A673 (cell line): ENCODE data around the gene NRM. TPM values are rescaled to one million over a fixed set of nuclear protein-coding genes. Genes with fewer than 3 reads are reported as not detected.
"Not testable (repeated sequence)": the region's sequence is repeated elsewhere in the genome, so short reads cannot be mapped to it uniquely, and the experiment has no call there.

Experiments used
- BruUV-seq: library from RNA; stranded (reverse); fragments of 400-500 nt; replicated peaks from 2 replicates; lab custom pipeline; 2021; lab: Mats Ljungman, UMichigan
- CTCF ChIA-PET: fragments of 300-600 bp; sonication (Branson Sonifier 250); formaldehyde crosslinking; loops from one replicate; lab custom pipeline; 2022; ENCODE audit warnings: antibody characterized with exemption; lab: Charles Lee
- POLR2A ChIA-PET: fragments of 300-600 bp; sonication (Branson Sonifier 250); formaldehyde crosslinking; loops from one replicate; lab custom pipeline; 2022; ENCODE audit warnings: antibody characterized with exemption; ENCODE audit not compliant: low non-redundant PET; lab: Charles Lee
- DNase-seq: peaks from one replicate; pipeline ENCODE4 v3.0.0-alpha.2; 2015; ENCODE audit warnings: low spot score
- H3K27ac ChIP-seq: fragments of 200-600 bp; sonication (generic); 2 replicates; pipeline ENCODE4 v1.5.1; 2016; ENCODE audit warnings: mixed run types, low read depth, mild to moderate bottlenecking, mixed read lengths, antibody characterized with exemption, low read length; ENCODE audit not compliant: poor library complexity, severe bottlenecking
- H3K27me3 ChIP-seq: fragments of 200-600 bp; sonication (generic); replicated peaks from 2 replicates; pipeline ENCODE4 v1.6.1; 2017; ENCODE audit warnings: mixed run types, low read depth, mild to moderate bottlenecking, mixed read lengths, antibody characterized with exemption, low read length; ENCODE audit not compliant: insufficient read depth, poor library complexity
- H3K36me3 ChIP-seq: fragments of 200-600 bp; sonication (generic); 2 replicates; pipeline ENCODE4 v1.6.1; 2016; ENCODE audit warnings: mixed run types, mild to moderate bottlenecking, mixed read lengths, antibody characterized with exemption, low read length; ENCODE audit not compliant: insufficient read depth, poor library complexity, severe bottlenecking
- H3K4me1 ChIP-seq: fragments of 200-600 bp; sonication (generic); 2 replicates; pipeline ENCODE4 v1.6.1; 2017; ENCODE audit warnings: mixed run types, mild to moderate bottlenecking, mixed read lengths, antibody characterized with exemption, low read length; ENCODE audit not compliant: insufficient read depth, poor library complexity, severe bottlenecking
- H3K4me3 ChIP-seq: fragments of 200-600 bp; sonication (generic); 2 replicates; pipeline ENCODE4 v1.5.1; 2016; ENCODE audit warnings: low read depth, mixed run types, mild to moderate bottlenecking, mixed read lengths, low read length; ENCODE audit not compliant: poor library complexity, severe bottlenecking
- H3K9me3 ChIP-seq: fragments of 200-600 bp; sonication (generic); 2 replicates; pipeline ENCODE4 v1.6.1; 2016; ENCODE audit warnings: mixed run types, low read depth, mild to moderate bottlenecking, mixed read lengths, antibody characterized with exemption, low read length; ENCODE audit not compliant: poor library complexity, severe bottlenecking
- EZH2 ChIP-seq: fragments of 200-600 bp; sonication (generic); IDR thresholded peaks from 2 replicates; pipeline ENCODE4 v1.6.1; 2017; ENCODE audit warnings: borderline replicate concordance, low read depth, mild to moderate bottlenecking, mixed read lengths, antibody characterized with exemption, low read length; ENCODE audit not compliant: poor library complexity, severe bottlenecking
- intact Hi-C: fragments of 100-400 bp; cut with micrococcal nuclease; formaldehyde crosslinking; loops from one replicate; pipeline ENCODE4 v1.10.0; 2022; ENCODE audit not compliant: unreplicated experiment
- total RNA-seq: library from RNA; stranded (reverse); gene quantifications from 2 replicates; pipeline ENCODE4 v1.2.3, GENCODE V29; 2021
- TF ChIP-seq, protein P1 (sequence below): fragments of 300-800, 200-600 bp; sonication (generic); conservative IDR thresholded peaks from 2 replicates; pipeline ENCODE4 v1.5.1; 2017; ENCODE audit warnings: low read depth, mild to moderate bottlenecking, antibody characterized with exemption, low read length, moderate library complexity, mixed read lengths

NRM gene
- total RNA-seq, 1 experiment from 2014 or later, result 49.8 TPM

DNA sequence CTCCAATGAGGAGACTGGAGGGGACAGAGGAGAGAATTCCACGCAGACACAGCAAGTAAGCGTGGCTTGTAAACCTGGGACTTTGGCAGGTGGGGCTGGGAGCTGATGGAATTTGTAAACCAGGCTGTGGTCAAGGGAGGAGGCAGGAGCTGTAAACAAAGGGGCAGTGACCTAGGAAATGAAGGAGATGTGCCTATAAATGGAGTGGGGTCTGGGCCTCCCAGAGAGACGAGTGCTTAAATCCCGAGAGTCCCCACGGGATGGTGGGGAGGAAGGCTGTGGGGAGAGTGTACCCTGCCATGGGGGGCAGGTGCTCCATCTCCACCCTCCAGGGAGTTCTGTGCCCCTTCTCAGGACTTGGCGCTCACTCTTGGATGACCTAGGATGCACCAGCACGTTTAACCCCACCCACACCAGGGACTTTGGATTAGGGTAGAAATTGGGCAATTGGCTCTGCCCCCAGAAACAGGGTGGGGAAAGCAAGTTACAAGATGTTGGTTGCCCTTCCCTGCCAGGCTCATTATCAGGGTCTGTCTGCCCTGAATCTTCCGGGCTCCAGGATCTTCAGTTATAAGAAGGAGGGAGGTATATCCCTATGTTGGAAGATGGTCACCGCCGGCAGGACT lies 14.0 kb downstream of the NRM start:
- CTCF ChIA-PET, result interaction anchor here (1.3 kb wide), 1 partner anchor 54 kb away, joined by 3 read pairs; no protein-coding TSS in a partner anchor
- Histone ChIP-seq H3K36me3 (peaks cover 20% of the 10 kb centered on the region), H3K4me1 (peaks cover 4% of the 10 kb centered on the region), H3K9me3 (no peaks in the 10 kb centered on the region), H3K27ac (no peak overlapping the region), H3K27me3 (no peaks in the 10 kb centered on the region), H3K4me3 (no peak overlapping the region)
- POLR2A ChIA-PET, result no interaction called here
- no peak for DNase-seq
- no peak for TF ChIP-seq EZH2
- TF ChIP-seq, protein P1, sequence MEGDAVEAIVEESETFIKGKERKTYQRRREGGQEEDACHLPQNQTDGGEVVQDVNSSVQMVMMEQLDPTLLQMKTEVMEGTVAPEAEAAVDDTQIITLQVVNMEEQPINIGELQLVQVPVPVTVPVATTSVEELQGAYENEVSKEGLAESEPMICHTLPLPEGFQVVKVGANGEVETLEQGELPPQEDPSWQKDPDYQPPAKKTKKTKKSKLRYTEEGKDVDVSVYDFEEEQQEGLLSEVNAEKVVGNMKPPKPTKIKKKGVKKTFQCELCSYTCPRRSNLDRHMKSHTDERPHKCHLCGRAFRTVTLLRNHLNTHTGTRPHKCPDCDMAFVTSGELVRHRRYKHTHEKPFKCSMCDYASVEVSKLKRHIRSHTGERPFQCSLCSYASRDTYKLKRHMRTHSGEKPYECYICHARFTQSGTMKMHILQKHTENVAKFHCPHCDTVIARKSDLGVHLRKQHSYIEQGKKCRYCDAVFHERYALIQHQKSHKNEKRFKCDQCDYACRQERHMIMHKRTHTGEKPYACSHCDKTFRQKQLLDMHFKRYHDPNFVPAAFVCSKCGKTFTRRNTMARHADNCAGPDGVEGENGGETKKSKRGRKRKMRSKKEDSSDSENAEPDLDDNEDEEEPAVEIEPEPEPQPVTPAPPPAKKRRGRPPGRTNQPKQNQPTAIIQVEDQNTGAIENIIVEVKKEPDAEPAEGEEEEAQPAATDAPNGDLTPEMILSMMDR, result no peak
- intact Hi-C loops, result loop anchor here (10.0 kb wide), 1 partner anchor 192 kb away; the partner anchor contains the start of gene HLA-E
- BruUV-seq, result no TSS peak

DNA sequence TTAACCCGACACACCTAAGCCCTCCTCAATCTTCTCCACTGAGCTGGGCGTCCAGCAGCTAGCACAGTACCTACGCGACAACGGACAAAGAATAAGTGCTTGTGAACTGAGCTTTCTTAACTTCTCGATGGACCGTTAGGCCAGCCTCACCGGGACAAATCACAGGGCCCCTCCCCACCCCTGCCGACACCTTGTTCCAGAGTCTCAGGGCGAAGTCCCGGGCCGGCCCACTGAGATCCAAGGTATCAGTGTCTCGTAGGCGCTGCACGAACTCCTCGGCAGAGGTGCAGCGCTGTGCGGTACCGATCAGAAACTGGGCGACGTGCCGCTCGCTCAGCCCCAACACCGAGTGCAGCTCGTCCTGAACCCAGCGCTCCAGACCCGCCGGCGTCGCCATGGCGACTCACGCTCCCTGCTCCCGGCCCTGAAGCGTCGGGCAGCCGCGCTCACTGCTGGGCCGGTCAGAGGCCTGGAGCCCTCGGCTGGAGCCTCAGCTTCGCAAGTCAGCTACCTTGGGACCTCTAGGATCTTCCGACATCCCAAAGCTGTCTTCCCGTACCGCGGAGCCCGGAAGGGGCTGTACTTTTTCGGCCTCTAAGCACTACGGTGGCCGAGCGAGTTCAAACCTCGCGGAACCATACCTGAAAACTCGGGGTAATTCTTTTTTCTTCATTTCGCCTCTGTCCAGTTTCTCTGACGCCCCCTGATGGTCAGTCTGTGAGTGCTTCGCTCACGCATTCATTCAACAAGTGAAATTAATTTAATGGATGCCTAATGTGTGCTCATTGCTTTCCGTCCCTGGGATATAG lies 18.1 kb downstream of the NRM start, which contains the start of gene DHX16:
Gene DHX16, minus strand, starts transcription at position 562 of the 809 bp plus-strand sequence. Its CDS starts 165 bp downstream, at position 397.
- TSS peak; percentile 59 for BruUV-seq
- peaks cover 7% of the 10 kb centered on the region for H3K4me1 ChIP-seq
- H3K27ac ChIP-seq, result peak within 1 kb of the TSS; percentile 61
- intact Hi-C loops, result loop anchor here (10.0 kb wide), 1 partner anchor 188 kb away; the partner anchor contains the start of gene HLA-E
- H3K4me3 ChIP-seq, result peak within 1 kb of the TSS; percentile 87
- peaks cover 30% of the 10 kb centered on the region for H3K36me3 ChIP-seq
- ChIA-PET CTCF (interaction anchor here (0.5 to 1.0 kb wide), 3 partner anchors 42 to 407 kb away, joined by 3 to 4 read pairs (median 3); no protein-coding TSS in a partner anchor), POLR2A (interaction anchor here (0.7 kb wide), 1 partner anchor 128 kb away, joined by 5 read pairs; no protein-coding TSS in a partner anchor)
- TF ChIP-seq EZH2, result no peak
- TF ChIP-seq, protein P1, result peak; percentile 96
- peak; percentile 98 for DNase-seq
- H3K9me3 ChIP-seq, result no peaks in the 10 kb centered on the region
- no peaks in the 10 kb centered on the region for H3K27me3 ChIP-seq

DNA sequence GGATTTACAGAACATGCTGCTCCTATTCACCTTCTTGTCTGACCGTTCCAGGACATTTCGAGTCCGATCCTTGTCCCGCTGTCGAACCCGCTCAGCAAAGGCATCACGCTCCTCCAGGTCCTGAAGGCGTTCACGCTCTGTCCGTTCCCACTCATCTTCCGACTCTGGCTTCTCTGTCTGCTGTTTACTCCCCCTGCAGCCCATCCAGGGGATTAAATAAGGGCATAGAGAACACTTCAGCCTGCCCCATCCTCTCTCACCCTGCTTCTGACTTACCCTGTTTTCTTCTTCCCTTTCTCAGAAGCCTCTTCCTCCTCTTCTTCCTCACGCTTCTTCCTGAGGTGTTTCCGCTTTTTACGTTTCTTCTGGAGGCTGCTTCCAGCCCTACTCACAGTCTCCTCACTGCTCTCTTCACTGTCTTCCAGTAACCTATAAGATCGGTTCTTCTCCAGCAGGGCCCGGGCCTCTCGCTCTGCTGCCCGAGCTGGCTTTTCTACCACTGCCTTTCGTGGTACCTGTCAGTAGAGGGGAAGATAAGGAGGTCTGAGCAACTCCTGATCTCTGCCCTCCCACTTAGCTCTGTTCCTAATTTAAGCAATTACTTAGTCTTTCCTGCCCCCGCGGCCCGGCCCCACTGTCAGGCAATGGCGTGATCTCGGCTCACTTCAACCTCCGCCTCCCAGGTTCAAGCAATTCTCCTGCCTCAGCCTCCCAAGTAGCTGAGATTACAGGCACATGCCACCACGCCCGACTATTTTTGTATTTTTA lies 19.8 kb downstream of the NRM start:
- BruUV-seq, result TSS peak; percentile 15
- POLR2A ChIA-PET, result no interaction called here

DNA sequence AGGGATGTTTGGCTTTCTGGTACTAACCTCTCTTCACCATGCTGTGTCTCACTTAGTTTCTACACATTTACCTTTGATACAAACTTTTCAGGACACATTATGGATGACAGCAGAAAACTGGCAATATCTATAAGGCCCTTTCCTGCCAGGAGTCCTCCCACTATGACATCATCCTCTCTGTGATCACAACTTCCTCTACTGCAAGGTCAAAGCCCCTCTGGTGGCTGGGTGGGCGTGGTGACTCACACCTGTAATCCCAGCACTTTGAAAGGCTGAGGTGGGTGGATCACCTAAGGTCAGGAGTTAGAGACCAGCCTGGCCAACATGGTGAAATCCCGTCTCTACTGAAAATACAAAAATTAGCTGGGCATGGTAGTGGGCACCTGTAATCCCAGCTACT lies 24.5 kb downstream of the NRM start:
- peaks cover 62% of the 10 kb centered on the region for H3K36me3 ChIP-seq
- POLR2A ChIA-PET, result not testable (repeated sequence)

More for the DNA sequence above, 19.8 kb downstream of the NRM start:
- DNase-seq, result no peak
- CTCF ChIA-PET, result no interaction called here
- Histone ChIP-seq H3K27ac (no peak overlapping the region), H3K4me3 (no peak overlapping the region), H3K27me3 (no peaks in the 10 kb centered on the region), H3K4me1 (peaks cover 7% of the 10 kb centered on the region), H3K36me3 (peaks cover 23% of the 10 kb centered on the region), H3K9me3 (no peaks in the 10 kb centered on the region)
- no peak for TF ChIP-seq EZH2
- TF ChIP-seq, protein P1, result peak; percentile 33
- intact Hi-C loops, result loop anchor here (10.0 kb wide), 1 partner anchor 186 kb away; the partner anchor contains the start of gene HLA-E

More for the DNA sequence above, 24.5 kb downstream of the NRM start:
- DNase-seq, H3K27me3 ChIP-seq, H3K27ac ChIP-seq, H3K4me3 ChIP-seq, H3K9me3 ChIP-seq, intact Hi-C loops, H3K4me1 ChIP-seq, BruUV-seq, CTCF ChIA-PET: not testable (repeated sequence)
